ENCODE data around the gene FRS3. TPM values are rescaled to one million over a fixed set of nuclear protein-coding genes. Genes with fewer than 3 reads are reported as not detected.

FRS3 gene
- total and polyA plus RNA-seq, 2 of the 13 experiments (the other 11 are each of a cell fraction or from before 2014, with no cell fraction given), result 3.0 to 7.4 TPM

- Histone ChIP-seq H3K27me3 (ENCODE audit: control insufficient read depth in 1 of 2, insufficient read depth in 2 of 2, low read length in 2 of 2) (no peaks in the 10 kb centered on the region), H4K20me1 (ENCODE audit: insufficient read depth, low read length) (no peaks in the 10 kb centered on the region), H3K36me3 (replicated peaks in 1 of 2; ENCODE audit: control insufficient read depth in 1 of 2, insufficient read depth in 2 of 2, low read length in 2 of 2) (peaks cover 16 to 18% of the 10 kb centered on the region in 2 experiments; a peak in 4 of 5 replicates), H3K9ac (ENCODE audit: insufficient read depth, low read depth, low read length) (no peak overlapping the region), H3K4me3 (replicated peaks in 1 of 3; ENCODE audit: insufficient read depth in 1 of 3, low read depth in 2 of 3, low read length in 3 of 3) (no peak overlapping the region), H3K79me2 (ENCODE audit: insufficient read depth, low read length) (no peaks in the 10 kb centered on the region), H3K9me3 (ENCODE audit: low read length) (no peaks in the 10 kb centered on the region), H3K4me1 (ENCODE audit: insufficient read depth, low read length) (no peaks in the 10 kb centered on the region), H2AFZ (ENCODE audit: low read length) (no peak overlapping the region), H3K4me2 (ENCODE audit: low read depth, low read length) (no peak overlapping the region), H3K27ac (ENCODE audit: extremely low read length, insufficient read depth, low read length) (no peak overlapping the region)
- intact Hi-C loops (cut with micrococcal nuclease; ENCODE audit: unreplicated experiment) (no loop called here), in situ Hi-C loops (cut with HindIII; ENCODE audit: extremely low pct_ligation_motif_present, low pct_unique_long_range_greater_than_20kb) (loop anchor here (25.0 kb wide), 1 partner anchor 413 kb away; the partner anchor contains the start of gene MRPS10)
- ATAC-seq (no peak), FAIRE-seq (no peak), DNase-seq (ENCODE audit: low spot score) (no peak)
- ChIA-PET CTCF (ENCODE audit: low intra/inter-chr PET ratio, low total read pairs) (no interaction called here), POLR2A (no interaction called here)
- 93% methylated on average over 7 of the region's 7 CpGs for WGBS (ENCODE audit: low lambda C conversion rate)
- BruUV-seq (replicated peaks), result no TSS peak
- TF ChIP-seq CBX1 (IDR thresholded peaks at IDR 0.05; ENCODE audit: low read depth) (no peak), ZNF552 (CRISPR knock-in tag; IDR thresholded peaks at IDR 0.05; ENCODE audit: borderline replicate concordance) (no peak), MAFF (IDR thresholded peaks at IDR 0.05; ENCODE audit: low read depth, low read length) (no peak), HIC2 (CRISPR knock-in tag; IDR thresholded peaks at IDR 0.05; ENCODE audit: low read depth) (no peak), YEATS4 (CRISPR knock-in tag; IDR thresholded peaks at IDR 0.05; ENCODE audit: borderline replicate concordance) (no peak), TFE3 (CRISPR knock-in tag; IDR thresholded peaks at IDR 0.05) (no peak), PRPF4 (IDR thresholded peaks at IDR 0.05; ENCODE audit: low read depth, low read length, poor library complexity, severe bottlenecking) (no peak), HNRNPL (IDR thresholded peaks at IDR 0.05; ENCODE audit: low read depth, low read length) (no peak), CSRNP2 (CRISPR knock-in tag; conservative IDR thresholded peaks at IDR 0.05; ENCODE audit: low read depth) (no peak), ZNF224 (CRISPR knock-in tag; IDR thresholded peaks at IDR 0.05) (no peak), ZSCAN20 (CRISPR knock-in tag; IDR thresholded peaks at IDR 0.05; ENCODE audit: borderline replicate concordance) (no peak)
Measured at GRCh38 chr6:41798901-41799558, 19.3 kb upstream of the FRS3 start.
